Fibroblast of lung (primary cell): ENCODE results near the gene DGCR8. TPM values are rescaled to one million over a fixed set of nuclear protein-coding genes. Genes with fewer than 3 reads are reported as not detected.

ENCODE experiments used
- DNase-seq, 2 donors: peaks; one replicate each; pipeline versions ENCODE4 v3.0.0 to v3.0.0-alpha.2; 2010; ENCODE audit warnings: low read depth in 2 of 2
- H2AFZ ChIP-seq: 2 replicates; pipeline ENCODE4 v1.5.1; 2012; ENCODE audit warnings: low read length, control low read depth, inconsistent platforms
- H3K27ac ChIP-seq: 2 replicates; pipeline ENCODE4 v1.5.1; 2011; ENCODE audit warnings: low read length, control low read depth; ENCODE audit not compliant: insufficient read depth
- H3K27me3 ChIP-seq: 2 replicates; pipeline ENCODE4 v1.5.1; 2011; ENCODE audit warnings: mild to moderate bottlenecking, low read length; ENCODE audit not compliant: control insufficient read depth, insufficient read depth
- H3K36me3 ChIP-seq: 2 replicates; pipeline ENCODE4 v1.5.1; 2011; ENCODE audit warnings: low read length; ENCODE audit not compliant: control insufficient read depth, insufficient read depth
- H3K4me1 ChIP-seq: 2 replicates; pipeline ENCODE4 v1.5.1; 2011; ENCODE audit warnings: low read length; ENCODE audit not compliant: control insufficient read depth, insufficient read depth; ENCODE audit errors: extremely low read depth
- H3K4me2 ChIP-seq: 2 replicates; pipeline ENCODE4 v1.5.1; 2011; ENCODE audit warnings: low read length, control low read depth; ENCODE audit not compliant: insufficient read depth; ENCODE audit errors: extremely low read depth
- H3K4me3 ChIP-seq, 4 experiments: fragments of 200-600 bp in 1 of 4; sonication (generic) in 1 of 4; replicated peaks in 1 of 4; 2 replicates each; pipeline ENCODE4 v1.5.1; 2011 to 2016; ENCODE audit warnings: low read length in 4 of 4, low read depth in 3 of 4, mild to moderate bottlenecking in 3 of 4, control low read depth in 2 of 4, inconsistent platforms in 1 of 4, mixed read lengths in 1 of 4; ENCODE audit not compliant: insufficient read depth in 1 of 4; ENCODE audit errors: control extremely low read depth in 1 of 4
- H3K79me2 ChIP-seq: 2 replicates; pipeline ENCODE4 v1.5.1; 2012; ENCODE audit warnings: mild to moderate bottlenecking, low read length, inconsistent platforms; ENCODE audit not compliant: control insufficient read depth, insufficient read depth
- H3K9ac ChIP-seq: 2 replicates; pipeline ENCODE4 v1.5.1; 2011; ENCODE audit warnings: mild to moderate bottlenecking, low read length, control low read depth; ENCODE audit not compliant: insufficient read depth
- H3K9me3 ChIP-seq: 2 replicates; pipeline ENCODE4 v1.5.1; 2012; ENCODE audit warnings: low read depth, low read length; ENCODE audit not compliant: control insufficient read depth, insufficient read depth
- H4K20me1 ChIP-seq: 2 replicates; pipeline ENCODE4 v1.5.1; 2011; ENCODE audit warnings: low read length; ENCODE audit not compliant: control insufficient read depth, insufficient read depth; ENCODE audit errors: extremely low read depth
- EZH2 ChIP-seq: IDR thresholded peaks from 2 replicates; pipeline ENCODE4 v1.5.1; 2012; ENCODE audit warnings: low read length, control low read depth, mild to moderate bottlenecking; ENCODE audit errors: missing control alignments
- polyA plus RNA-seq, 2 donors: library from polyadenylated mRNA; depleted of rRNA in 1 of 2; stranded (reverse) in 1 of 2; unstranded in 1 of 2; fragments of >200 nt; gene quantifications; 2 replicates each; pipeline ENCODE4 v1.2.1, GENCODE V29; 2011 to 2012; ENCODE audit warnings: missing spikeins in 1 of 2
- total RNA-seq: library from RNA; depleted of rRNA; stranded (reverse); fragments of >200 nt; gene quantifications from 2 replicates; pipeline ENCODE4 v1.2.1, GENCODE V29; 2014
- TF ChIP-seq, protein P1 (sequence below), 2 donors: IDR thresholded peaks in 1 of 2; conservative IDR thresholded peaks in 1 of 2; 1 replicate in 1 of 2; 2 replicates in 1 of 2; pipeline ENCODE4 v1.5.1; 2011 to 2012; ENCODE audit warnings: low read length in 2 of 2, control low read depth in 1 of 2, inconsistent platforms in 1 of 2, low read depth in 1 of 2, mild to moderate bottlenecking in 1 of 2

DGCR8 gene
- total and polyA plus RNA-seq, 2 donors (not counting 1 experiment from before 2014, with no cell fraction given) = 18.8 to 21.3 TPM

DNA sequence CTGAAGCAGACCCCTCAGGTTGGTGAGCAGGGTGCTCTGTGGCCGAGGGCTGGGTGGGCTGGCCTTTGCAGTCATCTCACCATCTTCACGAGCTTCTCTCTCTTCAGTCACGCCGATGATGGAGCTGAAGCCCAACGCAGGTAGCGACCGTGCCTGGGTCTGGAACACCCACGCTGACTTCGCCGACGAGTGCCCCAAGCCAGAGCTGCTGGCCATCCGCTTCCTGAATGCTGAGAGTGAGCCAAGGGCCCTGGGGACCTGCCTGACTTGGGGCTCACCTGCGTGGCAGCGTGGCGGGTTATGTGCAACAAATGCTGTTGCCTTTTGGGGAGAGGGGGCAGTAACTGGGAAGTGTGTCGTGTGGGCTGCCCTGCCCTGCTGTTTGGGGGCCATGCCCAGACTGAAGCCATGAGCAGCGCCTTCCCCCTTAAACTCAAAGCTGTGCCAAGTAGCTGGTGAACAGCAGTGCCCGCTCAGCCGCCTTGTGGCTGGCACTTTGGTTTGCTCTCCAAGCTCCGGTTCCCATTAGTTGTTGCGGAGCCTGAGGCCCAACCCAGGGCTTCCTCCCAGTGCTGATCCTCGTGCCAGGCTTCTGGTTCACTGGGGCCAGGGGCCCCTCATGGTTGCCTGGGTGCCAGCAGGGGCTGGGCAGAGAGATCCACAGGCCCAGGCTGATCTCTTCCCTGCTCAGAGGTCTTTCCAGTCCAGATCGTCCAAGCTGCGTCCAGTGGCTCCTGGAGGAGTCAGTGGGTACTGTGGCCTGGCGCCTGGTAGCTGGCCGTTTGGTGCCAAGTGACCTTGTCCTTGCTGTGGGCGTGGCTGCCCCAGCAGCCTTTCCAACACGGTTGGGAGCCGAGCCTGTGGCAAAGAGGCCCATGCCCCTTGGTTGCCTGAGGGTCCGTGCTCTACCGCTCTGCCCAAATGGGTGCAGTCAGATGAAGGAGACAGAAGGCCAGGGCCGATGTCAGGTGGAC lies 45.4 kb downstream of the DGCR8 start:
- H3K4me2 ChIP-seq = no peak overlapping the region
- no peak for DNase-seq
- H3K27ac ChIP-seq = no peak overlapping the region
- H4K20me1 ChIP-seq = no peaks in the 10 kb centered on the region
- H3K36me3 ChIP-seq = peaks cover 27% of the 10 kb centered on the region
- H3K4me3 ChIP-seq = no peak overlapping the region
- H3K27me3 ChIP-seq = no peaks in the 10 kb centered on the region
- H3K9me3 ChIP-seq = no peaks in the 10 kb centered on the region
- TF ChIP-seq, protein P1, sequence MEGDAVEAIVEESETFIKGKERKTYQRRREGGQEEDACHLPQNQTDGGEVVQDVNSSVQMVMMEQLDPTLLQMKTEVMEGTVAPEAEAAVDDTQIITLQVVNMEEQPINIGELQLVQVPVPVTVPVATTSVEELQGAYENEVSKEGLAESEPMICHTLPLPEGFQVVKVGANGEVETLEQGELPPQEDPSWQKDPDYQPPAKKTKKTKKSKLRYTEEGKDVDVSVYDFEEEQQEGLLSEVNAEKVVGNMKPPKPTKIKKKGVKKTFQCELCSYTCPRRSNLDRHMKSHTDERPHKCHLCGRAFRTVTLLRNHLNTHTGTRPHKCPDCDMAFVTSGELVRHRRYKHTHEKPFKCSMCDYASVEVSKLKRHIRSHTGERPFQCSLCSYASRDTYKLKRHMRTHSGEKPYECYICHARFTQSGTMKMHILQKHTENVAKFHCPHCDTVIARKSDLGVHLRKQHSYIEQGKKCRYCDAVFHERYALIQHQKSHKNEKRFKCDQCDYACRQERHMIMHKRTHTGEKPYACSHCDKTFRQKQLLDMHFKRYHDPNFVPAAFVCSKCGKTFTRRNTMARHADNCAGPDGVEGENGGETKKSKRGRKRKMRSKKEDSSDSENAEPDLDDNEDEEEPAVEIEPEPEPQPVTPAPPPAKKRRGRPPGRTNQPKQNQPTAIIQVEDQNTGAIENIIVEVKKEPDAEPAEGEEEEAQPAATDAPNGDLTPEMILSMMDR (conservative IDR thresholded peaks at IDR 0.05 in 1 of 2, IDR thresholded peaks at IDR 0.05 in 1 of 2; ENCODE audit: low read depth in 1 of 2, low read length in 2 of 2) = no peak
- no peak for TF ChIP-seq EZH2
- H3K79me2 ChIP-seq = peaks cover 30% of the 10 kb centered on the region
- no peaks in the 10 kb centered on the region for H3K4me1 ChIP-seq
- H2AFZ ChIP-seq = no peak overlapping the region
- no peak overlapping the region for H3K9ac ChIP-seq

GRCh38 chr22:20126284-20127029 lies 46.4 kb downstream of the DGCR8 start:
- Histone ChIP-seq H3K36me3 (peaks cover 25% of the 10 kb centered on the region), H3K27me3 (no peaks in the 10 kb centered on the region), H3K79me2 (peaks cover 21% of the 10 kb centered on the region), H3K4me1 (no peaks in the 10 kb centered on the region), H3K4me2 (no peak overlapping the region), H3K9ac (no peak overlapping the region), H2AFZ (no peak overlapping the region), H3K9me3 (no peaks in the 10 kb centered on the region), H3K4me3 (no peak overlapping the region), H4K20me1 (no peaks in the 10 kb centered on the region), H3K27ac (no peak overlapping the region)
- DNase-seq = no peak
- TF ChIP-seq EZH2 = no peak

- Histone ChIP-seq H3K79me2 (peaks cover 15% of the 10 kb centered on the region), H3K9ac (no peak overlapping the region), H3K27me3 (no peaks in the 10 kb centered on the region), H3K36me3 (peaks cover 21% of the 10 kb centered on the region), H3K9me3 (no peaks in the 10 kb centered on the region), H4K20me1 (no peaks in the 10 kb centered on the region), H3K27ac (no peak overlapping the region), H3K4me2 (no peak overlapping the region), H3K4me1 (no peaks in the 10 kb centered on the region), H2AFZ (no peak overlapping the region), H3K4me3 (no peak overlapping the region)
- no peak for TF ChIP-seq EZH2
- TF ChIP-seq, protein P1 (conservative IDR thresholded peaks at IDR 0.05 in 1 of 2, IDR thresholded peaks at IDR 0.05 in 1 of 2; ENCODE audit: low read depth in 1 of 2, low read length in 2 of 2) = no peak
- no peak for DNase-seq
Measured at GRCh38 chr22:20127318-20127868, 47.4 kb downstream of the DGCR8 start.
